G401 (cell line): ENCODE results near the gene NFIX. TPM values are rescaled to one million over a fixed set of nuclear protein-coding genes. Genes with fewer than 3 reads are reported as not detected.

Source experiments
- DNase-seq: peaks from one replicate; pipeline ENCODE4 v3.0.0-alpha.2; 2015; ENCODE audit warnings: low spot score
- in situ Hi-C: cut with HindIII; loops from 2 replicates; pipeline ENCODE4 v1.10.0; 2016; ENCODE audit warnings: low sequenced_read_pairs, mixed read lengths
- total RNA-seq: library from RNA; depleted of rRNA; stranded (reverse); fragments of >200 nt; shearing (Covaris generic); gene quantifications from 2 replicates; pipeline ENCODE4 v1.2.3, GENCODE V29; 2014

Gene NFIX
- total RNA-seq, 1 experiment from 2014 or later = 3.6 TPM

DNA sequence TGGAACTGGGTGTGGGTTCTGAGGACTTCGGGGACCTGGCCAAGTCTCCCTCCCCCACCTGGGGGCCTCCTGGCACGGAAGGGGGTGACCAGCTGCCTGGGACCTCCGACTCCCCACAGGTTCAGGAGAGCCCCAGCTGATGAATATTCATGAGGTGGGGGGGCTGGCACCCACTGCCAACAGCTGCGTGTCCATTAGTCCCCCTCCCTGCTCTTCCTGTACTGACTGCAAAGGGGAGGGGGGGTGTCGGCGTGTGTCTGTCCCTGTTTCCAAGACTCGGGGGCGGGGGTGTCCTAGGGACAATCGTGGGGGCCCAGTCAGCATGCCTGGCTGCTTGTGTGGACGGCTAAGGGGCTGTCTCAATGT, 10.6 kb upstream of the NFIX start:
- DNase-seq = no peak
- in situ Hi-C loops = no loop called here

DNA sequence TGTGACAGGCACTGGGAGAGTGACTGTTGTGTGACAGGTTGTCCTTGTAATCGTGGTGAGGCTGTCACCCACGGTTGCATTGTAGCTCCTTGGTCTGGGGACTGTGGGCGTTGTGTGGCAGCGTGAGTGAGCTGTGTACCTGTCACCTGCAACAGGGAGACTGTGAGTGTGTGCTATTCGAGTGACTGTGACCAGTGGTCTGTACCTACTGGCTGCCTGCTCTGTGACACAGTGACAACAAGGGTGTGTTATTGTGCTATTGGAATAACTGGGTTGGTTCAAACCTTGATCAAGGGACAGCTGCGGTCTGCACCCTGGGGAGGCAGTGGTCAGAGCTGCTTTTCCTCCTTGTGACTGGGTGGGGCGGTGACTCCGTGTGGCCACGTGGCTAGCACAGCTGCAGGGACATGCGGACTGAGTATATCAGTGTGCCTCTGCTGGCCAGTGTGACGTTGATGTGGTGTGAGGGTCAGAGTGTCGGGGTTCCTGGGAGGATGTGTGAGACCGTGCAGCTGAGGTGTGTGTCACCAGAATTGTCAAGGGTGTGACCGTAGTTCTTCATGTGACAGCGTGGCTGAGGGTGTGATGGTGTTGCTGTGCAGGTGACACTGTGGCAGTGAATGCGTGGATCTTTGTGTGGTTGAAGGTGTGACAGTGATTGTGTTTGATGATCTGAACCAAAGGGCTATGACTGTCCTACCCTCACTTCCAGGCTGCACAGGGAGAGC, 10.1 kb upstream of the NFIX start:
- DNase-seq = no peak
- in situ Hi-C loops = no loop called here

DNA sequence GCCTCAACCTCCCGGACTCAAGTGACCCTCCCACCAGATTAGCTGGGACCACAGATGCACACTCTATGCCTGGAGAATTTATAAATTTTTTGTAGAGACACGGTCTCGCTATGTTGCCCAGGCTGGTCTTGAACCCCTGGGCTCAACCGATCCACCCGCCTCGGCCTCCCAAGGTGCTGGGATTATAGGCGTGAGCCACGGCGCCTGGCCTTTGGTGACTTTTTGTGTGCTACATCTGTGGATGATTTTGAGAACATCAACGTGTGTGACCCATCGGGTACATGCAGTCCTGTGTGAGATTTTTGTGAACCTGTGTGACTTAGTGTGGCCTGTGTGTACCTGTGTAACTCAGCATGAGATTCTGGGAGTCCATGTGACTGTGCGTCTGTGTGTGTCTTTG, 8.5 kb upstream of the NFIX start:
- no peak for DNase-seq
- in situ Hi-C loops = no loop called here

DNA sequence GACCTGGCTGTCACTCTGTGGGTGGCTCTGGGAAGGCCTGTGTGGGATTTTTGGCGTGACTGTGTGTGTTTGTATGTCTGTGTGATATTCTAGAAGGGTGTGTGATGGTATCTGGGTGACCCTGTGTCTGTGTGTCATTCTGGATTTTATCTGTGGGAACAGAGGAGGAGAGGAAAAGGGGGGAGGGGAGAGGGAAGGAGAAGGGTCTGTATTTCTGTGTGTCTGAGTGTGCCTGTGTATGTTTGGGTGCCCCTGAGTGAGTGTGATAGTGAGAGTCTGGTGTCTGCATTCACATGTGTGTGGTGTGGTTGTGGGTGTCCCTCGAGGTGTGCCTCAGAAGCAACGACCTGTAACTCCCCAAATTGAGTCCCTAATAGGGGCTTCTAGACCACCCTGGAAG, 8.1 kb upstream of the NFIX start:
- in situ Hi-C loops = no loop called here
- no peak for DNase-seq

DNA sequence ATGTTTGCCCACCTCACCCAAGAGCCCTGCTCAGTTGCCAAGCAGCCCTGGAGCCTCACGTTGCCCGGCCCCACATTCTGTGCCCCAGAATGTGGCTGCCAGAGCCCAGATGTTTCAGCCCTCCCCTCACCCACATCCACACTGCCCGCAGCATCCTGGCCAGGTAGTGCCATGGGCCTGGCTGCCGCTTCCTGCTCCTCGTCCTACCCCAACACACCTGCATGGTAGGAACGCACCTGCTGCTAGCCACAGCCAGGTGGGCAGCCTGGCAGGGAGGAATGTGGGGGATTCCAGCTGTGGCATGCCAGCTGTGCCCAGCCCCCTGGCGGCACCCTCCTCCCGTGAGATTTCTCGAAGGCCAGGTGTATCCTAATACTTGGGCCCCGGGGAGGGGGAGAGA, 7.5 kb upstream of the NFIX start:
- in situ Hi-C loops = no loop called here
- DNase-seq = no peak

DNA sequence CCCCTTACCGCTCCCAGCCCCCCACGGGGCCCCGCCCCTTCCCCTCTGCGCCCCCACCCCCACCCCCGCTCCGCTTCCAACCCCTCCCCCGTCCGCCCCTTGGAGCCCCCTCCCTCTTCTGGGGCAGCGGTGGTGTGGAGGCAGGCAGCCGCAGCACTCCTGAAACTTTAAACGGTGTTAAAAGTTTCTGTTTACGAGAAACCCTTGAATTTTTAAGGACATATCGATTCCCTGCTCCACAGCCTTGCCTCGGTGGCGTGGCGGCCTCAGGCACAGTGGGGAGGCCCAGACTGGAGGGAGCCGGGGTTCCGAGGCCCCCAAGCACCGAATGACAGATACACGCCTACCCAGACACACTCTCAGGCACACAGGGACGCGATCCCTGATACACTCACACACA, 4.8 kb upstream of the NFIX start:
- in situ Hi-C loops = no loop called here

DNA sequence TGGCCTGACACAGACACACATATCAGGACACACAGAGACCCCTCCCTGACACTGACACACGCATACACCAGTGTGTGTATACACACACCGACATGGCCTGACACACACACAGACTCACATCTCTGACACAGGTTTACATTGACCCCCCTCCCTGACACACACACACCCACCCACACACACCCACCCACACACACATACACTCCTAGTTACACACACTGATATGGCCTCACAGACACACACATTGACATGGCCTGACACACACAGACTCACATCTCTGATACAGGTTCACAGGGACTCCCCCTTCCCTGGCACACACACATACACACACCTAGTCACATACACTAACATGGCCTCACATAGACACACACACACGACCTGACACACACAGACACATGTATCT, 4.4 kb upstream of the NFIX start:
- in situ Hi-C loops = no loop called here

More for the DNA sequence above, 4.8 kb upstream of the NFIX start:
- DNase-seq = no peak

DNA sequence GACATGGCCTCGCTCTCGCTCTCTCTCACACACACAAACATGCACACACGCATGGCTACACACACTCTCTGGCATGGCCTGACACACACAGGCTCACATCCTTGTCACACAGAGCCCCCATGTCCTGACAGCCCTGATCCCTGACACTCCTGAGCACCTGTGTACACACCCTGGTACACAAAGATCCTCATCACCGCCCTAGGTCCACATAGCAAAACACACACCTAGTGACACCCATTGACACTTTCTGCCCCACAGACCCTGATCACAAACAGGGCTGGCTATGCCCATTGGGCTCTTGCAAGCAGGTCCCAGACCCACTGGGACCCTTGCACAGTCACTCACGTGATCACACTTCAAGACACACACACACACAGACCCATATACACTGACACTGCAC, 4.0 kb upstream of the NFIX start:
- in situ Hi-C loops = no loop called here
- DNase-seq = no peak

More for the DNA sequence above, 4.4 kb upstream of the NFIX start:
- no peak for DNase-seq

DNA sequence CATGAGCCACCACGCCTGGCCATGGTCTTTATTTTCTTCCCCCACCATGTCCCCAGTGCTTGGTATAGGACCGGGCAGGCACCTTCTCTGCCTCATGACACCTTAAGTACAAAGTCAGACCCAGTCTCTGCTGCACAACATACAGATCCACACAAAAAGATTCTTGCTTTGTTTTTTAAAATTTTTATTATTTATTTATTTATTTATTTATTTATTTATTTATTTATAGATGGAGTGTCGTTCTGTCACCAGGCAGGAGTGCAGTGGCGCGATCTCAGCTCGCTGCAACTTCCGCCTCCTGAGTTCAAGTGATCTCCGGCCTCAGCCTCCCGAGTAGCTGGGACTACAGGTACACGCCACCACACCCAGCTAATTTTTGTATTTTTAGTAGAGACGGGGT, 2.5 kb upstream of the NFIX start:
- in situ Hi-C loops = no loop called here
- DNase-seq = no peak

DNA sequence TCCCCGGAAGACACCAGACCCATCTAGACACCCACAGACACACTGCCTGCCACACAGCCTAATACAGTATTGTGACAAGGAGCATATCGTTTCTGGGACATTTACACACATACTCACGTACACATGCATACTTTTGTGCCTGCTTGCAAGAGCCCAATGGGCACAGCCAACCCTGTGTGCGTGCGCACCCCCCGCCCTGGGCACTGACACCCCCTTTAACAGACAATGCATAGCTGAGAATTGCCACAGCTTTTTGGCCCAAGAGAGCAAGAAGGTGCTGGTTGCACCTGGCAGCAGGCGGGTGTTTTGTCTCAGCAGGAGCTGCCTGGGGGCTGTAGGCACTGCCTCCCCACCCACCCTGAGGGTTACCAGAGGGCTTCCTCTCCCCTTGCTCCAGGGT, 1.7 kb upstream of the NFIX start:
- in situ Hi-C loops = no loop called here

DNA sequence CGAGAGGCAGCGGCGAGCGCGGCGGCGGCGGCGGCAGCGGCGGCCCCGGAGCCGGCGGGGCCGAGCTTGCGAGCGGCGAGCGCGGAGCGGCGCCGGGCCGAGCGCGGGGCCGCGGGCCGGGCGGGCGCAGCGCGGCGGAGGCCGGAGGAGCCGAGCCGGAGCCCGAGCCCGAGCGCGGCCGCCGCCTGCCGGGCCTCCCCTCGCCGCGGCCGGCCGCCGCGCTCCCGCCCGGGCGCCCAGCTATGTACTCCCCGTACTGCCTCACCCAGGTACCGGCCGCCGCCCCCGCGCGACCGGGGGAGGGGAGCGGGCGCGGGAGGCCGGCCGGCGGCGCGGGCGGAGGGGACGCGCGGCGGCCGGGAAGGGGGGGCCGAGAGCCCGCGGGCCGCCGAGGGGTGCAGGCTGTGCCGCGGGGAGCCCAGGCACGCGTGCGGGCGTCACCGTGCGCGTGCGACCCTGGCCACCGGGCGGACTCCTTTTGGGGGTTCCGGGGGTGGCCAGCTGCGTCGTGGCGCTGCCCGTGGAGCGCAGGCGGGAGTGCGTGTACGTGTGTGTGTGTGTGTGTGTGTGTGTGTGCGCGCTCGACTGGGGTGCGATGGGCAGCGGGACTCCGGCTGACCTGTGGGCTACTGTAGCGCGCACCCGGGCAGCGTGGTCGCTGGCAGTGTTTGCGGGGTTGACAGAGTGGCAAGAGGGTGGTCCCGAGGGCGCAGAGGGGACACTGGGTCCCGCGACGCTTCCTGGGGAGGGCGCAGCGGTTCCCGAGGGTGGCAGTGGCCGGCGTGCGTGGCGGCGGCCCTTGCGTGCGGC, 526 bp downstream of the NFIX start:
- in situ Hi-C loops = no loop called here
- no peak for DNase-seq

More for the DNA sequence above, 1.7 kb upstream of the NFIX start:
- no peak for DNase-seq

DNA sequence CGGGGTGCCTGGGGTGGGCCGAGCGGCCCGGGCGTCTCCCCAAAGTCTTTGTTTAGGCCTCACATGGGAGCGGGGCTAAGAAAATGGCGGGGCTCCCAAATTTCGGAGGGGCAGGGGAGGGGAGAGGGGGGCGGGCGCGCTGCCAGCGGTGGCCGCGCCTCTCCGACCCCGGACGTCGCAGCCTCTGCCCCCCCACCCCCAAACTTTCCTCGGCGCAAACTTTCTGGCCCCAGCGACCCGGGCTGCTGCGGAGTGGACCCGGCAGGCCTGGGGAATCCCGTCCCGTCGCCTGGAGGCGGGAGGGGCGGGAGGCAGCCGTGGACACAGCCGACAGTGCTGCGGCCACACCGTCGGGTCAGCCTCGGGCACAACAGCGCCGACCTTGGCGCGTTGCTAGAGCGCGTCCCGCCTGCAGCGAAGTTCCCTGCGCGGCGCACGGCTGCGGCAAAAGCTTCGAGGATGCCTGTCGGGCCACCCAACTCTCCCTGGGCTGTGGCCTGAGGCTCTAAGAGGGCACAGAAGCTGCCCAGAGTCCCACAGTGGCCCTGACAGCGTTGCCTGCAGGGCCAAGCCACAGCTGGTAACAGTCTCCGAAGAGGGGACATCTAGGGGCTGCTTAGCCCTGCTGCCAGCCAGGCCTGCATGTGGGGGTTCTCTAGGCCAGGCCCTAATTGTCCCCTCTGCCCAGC, 1.3 kb downstream of the NFIX start:
- peak; percentile 44 for DNase-seq
- in situ Hi-C loops = no loop called here

DNA sequence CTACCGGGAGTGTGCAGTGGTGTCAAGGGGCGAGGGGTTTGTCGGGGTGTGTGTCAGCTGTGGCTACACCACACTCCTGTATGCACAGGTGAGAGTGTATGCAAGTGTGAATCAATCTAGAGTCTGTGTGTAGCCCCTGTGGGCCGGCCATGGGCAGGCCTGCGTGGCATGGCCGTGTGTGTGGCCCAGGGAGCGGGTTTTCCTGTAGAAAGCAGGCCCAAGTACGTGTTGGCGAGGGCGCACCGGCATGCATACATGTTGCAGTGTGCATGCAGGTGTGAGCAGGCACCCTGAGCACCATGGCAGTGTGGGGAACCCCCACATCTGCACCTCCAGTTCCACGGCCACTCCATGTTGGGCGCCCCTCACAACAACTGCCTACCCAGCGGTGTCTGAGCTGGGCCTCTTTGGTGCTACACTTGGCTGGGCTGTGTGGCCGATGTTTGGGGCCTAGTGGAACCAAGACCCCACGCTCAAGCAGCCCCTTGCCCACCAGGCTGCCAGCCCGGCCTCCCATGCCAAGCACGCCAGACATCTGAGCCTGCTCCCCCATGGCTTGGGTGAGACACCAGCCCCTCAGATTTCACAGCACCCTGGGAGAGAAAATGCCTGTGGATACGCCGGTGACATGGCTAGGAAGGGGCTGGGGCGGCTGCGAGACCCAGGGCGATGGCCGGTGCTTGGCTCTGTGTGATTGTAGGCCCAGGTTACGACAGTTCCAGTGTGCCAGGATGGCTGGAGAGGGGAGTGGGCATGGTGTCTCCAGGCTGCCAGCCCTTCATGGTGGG, 2.1 kb downstream of the NFIX start:
- in situ Hi-C loops = no loop called here
- DNase-seq = no peak

DNA sequence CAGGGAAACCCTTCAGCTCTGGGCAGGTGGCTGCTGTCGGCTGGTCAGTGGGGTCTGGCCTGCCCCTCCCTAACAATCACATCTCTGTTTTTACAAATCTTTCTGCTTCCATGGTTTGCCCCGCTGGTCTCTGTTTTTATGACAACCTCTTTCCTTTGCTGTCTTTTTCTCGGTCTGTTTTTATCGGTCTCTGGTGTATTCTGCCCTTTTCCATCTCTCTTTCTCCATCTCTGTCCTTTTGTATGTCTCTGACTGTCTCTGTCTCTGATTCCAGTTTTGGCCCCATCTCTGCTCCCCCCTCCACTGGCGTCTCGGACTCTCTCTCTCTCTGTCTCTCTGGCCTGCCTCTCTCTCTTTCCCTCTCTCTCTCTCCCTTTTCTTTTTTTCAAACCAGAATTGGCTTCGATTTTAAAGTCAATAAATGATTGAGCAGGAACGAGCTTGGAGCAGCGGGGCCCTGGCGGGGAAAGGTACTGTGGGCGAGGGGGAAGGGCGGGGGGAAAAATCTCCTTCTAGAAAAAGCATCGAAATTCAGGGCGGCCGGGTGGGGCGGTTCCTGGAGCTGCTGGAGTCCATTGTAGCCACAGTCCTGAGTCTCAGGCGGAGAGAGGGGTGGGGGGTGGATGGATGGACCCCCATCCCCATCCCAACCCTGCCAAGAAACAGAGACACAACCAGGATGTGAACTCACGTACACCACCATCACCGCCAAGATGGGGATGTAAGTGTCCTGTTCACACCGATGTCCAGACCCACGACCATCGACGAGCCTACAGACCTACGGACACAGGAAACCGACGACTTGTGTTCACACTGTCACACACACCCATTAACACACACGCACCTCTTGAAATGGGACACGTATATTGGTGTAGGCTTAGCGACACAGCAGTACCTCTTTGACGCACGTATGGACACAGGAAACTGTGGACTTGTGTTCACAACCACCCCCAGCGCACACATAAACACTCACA, 3.0 kb downstream of the NFIX start:
- no peak for DNase-seq
- in situ Hi-C loops = no loop called here

DNA sequence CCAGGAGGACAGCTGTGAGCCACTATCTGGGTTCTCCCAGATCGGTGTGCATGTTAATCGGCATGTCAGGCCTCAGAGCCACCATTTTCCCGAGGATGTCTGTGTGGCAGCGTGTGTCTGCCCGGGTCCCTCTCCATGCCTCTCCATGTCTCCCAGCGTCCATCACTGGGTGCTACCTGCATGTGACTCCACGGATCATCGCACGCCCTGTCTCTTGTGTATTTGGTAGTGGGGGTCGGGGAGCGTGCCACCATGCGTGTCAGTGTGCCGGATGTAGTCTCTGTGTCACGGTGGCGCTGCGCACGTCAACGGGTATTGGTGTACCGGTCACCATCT, 5.9 kb downstream of the NFIX start:
- in situ Hi-C loops = no loop called here
- DNase-seq = no peak

DNA sequence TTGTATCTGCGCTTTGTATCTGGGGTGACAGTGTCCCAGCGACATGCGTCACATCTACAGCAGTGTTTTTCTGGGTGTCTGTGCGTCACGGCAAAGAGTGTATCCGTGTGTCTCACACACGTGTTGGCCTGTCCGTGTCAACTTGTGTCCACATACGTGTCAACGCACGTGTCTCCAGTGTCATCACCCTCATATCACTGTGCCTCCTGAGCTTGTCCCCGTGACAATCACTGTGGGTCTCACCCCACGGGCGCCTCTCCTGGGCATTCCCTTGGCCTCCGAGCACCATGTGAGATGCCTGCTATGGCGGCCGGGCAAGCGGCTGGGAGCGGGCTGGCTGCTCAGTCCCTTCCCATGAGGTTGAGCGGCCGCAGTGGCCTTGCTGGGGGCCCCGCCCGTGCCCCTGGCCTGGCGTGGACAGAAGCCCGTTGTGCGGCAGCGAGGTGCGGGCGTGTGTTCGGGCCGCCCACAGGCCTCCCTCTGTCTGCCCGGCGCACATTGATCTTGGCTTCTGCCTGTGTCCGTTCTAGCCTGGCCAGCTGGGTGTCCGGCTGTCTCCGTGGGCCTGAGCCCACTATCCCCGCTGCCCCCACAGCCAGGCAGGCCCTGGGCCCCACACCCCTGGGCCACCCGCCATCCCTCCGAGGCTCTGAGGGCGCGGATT, 6.4 kb downstream of the NFIX start:
- in situ Hi-C loops = no loop called here

DNA sequence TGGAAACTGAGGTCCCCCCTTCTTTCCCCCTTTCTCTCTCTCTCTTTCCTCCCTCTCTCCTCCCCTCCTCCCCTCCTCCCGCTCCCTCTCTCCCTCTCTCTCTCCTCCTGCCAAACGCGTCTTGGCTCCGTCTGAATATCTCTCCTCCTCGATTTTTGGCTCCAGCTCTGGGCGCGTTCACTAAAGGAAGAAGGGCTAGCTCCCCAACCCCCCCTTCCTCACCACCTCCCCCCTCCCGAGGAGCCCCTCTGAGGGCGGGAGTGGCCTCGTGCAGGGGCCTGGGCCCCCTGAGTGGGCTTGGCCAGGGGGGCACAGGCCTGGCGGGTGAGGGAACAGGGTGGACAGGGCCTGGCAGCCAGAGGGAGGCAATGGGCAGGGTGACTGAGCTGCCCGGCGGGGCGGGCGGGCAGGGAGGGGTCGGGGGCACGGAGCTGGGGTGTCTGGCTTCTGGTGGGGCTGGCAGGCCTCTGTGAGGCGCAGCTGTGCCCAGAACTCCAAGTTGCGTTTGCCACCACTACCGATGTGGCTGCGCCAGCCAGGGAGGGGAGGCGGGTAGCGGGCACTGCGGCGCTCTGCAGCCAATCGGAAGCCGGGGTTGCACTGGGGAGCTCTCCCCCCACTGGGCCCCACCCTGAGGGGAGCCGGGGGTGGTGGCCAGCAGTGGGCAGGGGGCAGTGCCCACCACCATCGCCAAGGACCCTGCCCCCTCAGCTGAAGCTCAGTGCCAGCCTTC, 7.1 kb downstream of the NFIX start:
- in situ Hi-C loops = no loop called here
- DNase-seq = peak; percentile 95

More for the DNA sequence above, 6.4 kb downstream of the NFIX start:
- DNase-seq = peak; percentile 86
